Stimulated activated naive CD8-positive, alpha-beta T cell treated with anti-CD3 and anti-CD28 coated beads, Interleukin-15, Interleukin-2, amounts not matched to agents 100 U/mL and 50 U/mL, for 24 hours (primary cell): ENCODE results near the gene KIF5B.

Experiments used
- ATAC-seq: fragments of 150-1000 bp; cut with Tn5 transposase; one replicate; pipeline ENCODE4 v1.10.0; 2021
- DNase-seq: peaks from one replicate; pipeline ENCODE4 v3.0.0; 2021

The KIF5B gene

DNA sequence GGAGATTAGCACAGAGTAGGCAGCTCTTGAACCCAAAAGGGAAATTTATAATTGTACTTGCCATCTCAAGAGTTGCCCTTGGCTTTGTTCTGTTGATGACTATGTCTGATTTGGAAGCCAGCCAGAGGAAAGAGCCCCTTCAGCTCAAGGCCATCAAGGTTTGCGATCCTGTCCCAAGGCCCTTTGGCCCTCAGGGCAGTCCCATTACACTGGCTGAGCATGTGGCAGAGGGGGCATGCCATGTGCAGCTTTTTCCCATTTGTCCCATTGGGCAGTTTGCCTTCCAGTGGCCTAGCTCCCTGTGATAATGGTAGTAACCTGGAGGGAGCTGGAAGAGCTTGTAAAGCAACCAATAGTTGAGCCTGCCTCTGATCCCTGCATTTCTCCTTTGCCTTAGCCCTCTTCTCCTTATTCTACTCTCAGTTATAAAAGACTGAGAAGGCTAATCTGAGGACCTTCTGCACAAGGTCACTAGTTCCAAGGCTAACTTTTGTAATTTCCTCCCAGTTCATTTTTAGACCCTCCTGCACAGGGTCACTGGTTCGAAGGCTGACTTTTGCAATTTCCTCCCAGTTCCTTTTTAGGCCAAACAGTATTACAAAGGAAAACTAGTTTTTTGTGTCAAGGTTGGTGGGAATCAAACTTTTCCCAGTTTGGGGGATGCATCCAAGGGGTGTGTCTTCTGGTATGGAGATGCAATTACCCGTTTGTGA lies 96.6 kb downstream of the KIF5B start:
- DNase-seq (no peak), ATAC-seq (no peak)
